AG08395 (cell line): ENCODE results near the gene MAS1L.
"Not testable (repeated sequence)": the region's sequence is repeated elsewhere in the genome, so short reads cannot be mapped to it uniquely, and the experiment has no call there.

Experiments used
- DNase-seq: peaks from one replicate; pipeline ENCODE4 v3.0.0; 2012; ENCODE audit warnings: mixed read lengths, low spot score

MAS1L gene

GRCh38 chr6:29479560-29479959 is 8.2 kb downstream of the MAS1L start:
- DNase-seq = no peak

DNA sequence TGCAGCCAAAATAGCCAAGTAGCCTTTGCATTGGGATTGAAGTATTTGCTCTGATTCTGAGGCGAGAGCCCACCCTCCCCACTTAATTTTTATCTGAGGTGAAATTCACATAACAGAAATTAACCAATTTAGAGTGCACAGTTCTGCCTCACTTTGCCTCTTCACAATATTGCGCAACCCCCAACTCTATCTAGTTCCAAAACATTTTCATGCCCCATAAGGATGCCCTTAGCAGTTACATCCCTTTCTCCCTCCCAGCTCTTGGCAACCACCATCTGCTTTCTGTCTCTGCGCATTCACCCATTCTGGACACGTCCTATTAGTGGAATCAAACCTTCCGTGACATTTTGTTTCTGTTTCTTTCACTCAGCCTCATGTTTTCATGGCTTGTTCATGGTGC is 9.0 kb downstream of the MAS1L start:
- no peak for DNase-seq

DNA sequence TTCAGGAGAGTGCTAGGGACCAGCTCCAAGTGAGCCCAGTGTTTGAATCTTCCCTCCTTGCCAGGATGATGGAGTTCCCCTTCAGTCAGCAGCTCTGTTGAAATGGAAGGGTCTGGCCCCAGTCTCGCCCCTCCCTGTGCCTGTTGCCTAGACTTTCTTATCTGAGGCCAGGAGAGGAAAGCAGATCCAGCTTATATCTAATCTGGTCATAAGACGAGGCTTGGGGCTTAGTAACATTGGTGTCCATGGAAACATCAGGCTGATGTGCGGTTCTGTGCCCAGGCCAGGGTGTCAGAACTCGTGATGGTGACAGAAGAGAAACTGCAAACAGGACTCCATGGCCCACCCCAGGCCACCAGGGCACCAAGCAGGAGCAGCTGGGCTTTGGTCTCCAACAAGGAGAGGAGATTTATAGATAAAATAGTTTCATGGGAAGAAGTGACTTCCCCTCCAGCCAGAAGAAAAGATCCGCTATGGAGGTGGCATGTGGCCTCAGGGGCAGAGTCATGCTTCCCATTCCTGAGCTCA is 9.8 kb downstream of the MAS1L start:
- no peak for DNase-seq

DNA sequence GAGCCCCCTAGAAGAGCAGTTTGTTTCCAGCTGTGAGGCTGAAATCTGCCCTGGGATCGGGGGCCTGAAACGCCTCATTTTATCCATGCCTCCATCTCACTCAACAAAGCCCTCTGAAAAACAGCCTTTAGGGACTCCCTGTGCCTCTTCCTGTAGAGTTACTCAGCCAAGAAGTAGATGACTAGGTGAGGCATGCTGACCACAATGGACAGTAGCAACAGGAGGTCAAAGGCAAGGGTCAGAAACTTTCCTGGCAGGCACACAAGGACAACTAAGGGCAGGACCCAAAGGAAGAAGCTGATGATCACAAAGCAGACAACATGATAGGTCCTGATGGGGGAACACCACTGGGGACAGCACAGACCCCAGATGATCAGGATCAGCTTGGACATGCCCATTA is 12.8 kb downstream of the MAS1L start:
- no peak for DNase-seq

DNA sequence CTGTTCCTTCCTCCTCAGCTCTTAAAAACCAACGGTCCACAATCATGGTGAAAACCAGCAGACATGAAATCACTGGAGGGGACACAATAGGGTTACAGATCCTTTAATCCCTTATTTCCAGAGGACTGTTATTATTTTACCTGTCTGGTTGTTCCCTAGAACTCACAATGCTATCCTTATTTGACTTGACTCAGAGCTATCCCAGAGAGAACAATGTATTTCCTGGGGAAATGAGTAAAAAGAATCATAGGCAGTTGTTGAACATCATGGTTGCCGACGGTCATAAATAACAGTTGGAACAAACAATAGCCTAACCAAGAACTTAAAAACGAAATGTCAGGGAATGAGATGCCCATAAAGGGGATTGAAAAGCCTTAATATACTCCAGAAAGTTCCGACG is 21.5 kb downstream of the MAS1L start:
- no peak for DNase-seq

DNA sequence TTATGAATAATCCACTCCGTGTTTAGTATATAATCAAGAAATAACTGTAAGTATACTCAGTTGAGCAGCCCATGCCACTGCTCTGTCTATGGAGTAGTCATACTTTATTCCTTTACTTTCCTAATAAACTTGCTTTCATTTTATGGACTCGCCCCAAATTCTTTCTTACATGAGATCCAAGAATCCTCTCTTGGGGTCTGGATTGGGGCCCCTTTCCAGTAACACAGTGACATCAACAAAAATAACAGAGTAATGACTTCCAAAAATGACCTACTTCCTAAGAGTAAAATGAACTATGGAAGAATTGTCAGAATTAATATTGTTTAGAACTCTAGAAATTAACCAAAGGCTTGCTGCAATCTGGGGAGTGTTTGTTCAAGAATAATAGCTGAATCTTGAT is 22.0 kb downstream of the MAS1L start:
- DNase-seq = no peak

GRCh38 chr6:29465279-29465678 is 22.5 kb downstream of the MAS1L start:
- no peak for DNase-seq

GRCh38 chr6:29462022-29462421 is 25.7 kb downstream of the MAS1L start:
- no peak for DNase-seq

- no peak for DNase-seq
These were observed 26.5 kb downstream of the MAS1L start for GRCh38 chr6:29461021-29461814.

GRCh38 chr6:29456971-29457370 is 30.8 kb downstream of the MAS1L start, which contains the start of the genes OR11A1 and OR2H1:
Gene OR11A1, minus strand, starts transcription at chr6:29457071. Its CDS starts 29,430 bp downstream, at chr6:29427641.
Gene OR2H1, plus strand, starts transcription at chr6:29457155. Its CDS starts 4,615 bp downstream, at chr6:29461770.
- DNase-seq = no peak

DNA sequence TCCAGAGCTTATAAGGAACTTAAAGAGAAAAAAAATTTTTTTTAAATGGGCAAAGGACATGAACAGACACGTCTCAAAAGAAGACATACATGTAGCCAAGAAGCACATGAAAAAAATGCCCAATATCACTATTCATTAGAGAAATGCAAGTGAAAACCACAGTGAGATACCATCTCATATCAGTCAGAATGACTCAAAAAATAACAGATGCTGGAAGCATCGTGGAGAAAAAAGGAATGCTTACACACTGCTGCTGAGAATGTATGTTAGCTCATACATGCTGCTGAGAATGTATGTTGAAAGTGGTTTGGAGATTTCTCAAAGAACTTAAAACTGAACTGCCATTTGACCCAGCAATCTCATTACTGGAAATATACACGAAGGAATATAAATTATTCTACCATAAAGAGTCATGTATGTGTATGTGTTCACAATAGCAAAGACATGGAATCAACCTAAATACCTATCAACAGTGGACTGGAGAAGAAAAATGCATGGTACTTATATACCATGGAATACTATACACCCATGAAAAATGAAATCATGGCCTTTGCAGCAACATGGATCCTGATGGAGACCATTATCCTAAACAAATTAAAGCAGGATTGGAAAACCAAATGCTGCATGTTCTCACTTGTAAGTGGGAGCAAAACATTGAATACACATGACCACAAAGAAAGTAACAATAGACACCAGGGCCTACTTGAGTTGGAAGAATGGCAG is 36.1 kb downstream of the MAS1L start:
- DNase-seq = no peak

DNA sequence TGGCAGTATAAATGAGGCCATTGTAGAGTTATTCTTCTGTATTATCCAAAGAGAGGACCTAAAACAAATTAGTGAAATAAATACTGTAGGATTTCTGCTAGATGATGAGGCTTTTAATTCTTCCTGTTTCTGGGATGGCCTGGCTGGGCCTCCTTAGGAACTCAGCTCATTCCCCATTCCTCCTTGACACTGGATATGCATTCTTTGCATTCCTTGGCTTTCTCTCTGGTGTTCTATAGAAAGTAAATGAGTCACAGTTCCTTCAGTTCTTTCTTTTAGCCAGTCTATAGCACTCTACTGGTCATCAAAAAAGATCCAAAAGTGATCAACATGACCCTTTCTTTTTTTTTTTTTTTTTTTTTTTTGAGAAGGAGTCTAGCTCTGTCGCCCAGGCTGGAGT is 40.1 kb downstream of the MAS1L start:
- DNase-seq = no peak

DNA sequence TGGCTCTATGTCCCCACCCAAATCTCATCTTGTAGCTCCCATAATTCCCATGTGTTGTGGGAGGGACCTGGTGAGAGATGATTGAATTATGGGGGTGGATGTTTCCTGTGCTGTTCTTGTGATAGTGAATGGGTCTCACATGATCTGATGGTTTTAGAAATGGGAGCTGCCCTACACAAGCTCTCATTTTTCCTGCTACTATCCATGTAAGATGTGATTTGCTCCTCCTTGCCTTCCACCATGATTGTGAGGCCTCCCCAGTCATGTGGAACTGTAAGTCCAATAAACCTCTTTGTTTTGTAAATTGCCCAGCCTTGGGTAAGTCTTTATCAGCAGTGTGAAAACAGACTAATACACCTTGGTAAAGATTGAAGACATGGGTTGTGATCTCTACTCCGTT is 43.7 kb downstream of the MAS1L start:
- not testable (repeated sequence) for DNase-seq

GRCh38 chr6:29442719-29443118 is 45.0 kb downstream of the MAS1L start:
- DNase-seq = no peak

- DNase-seq = no peak
These were observed 48.8 kb downstream of the MAS1L start, which contains the start of gene OR10C1 for GRCh38 chr6:29439006-29439405. Gene OR10C1, plus strand, starts transcription at chr6:29439306. Its CDS starts 710 bp downstream, at chr6:29440016.

DNA sequence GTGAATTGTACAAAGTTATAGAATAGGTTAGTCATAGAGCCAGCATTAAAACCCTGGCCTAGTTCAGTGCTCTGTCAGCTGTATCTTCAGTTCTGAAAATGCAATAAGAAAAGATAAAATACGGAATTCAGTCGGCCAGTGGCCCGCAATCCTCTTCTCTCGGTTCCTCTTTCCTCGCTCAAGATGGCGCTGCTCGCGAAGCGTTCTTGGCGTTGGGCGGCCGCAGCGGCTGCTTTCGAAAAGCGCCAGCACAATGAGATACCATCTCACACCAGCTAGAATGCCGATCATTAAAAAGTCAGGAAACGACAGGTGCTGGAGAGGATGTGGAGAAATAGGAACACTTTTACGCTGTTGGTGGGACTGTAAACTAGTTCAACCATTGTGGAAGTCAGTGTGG is 51.0 kb downstream of the MAS1L start:
- not testable (repeated sequence) for DNase-seq
